Measurements from ENCODE around the gene RNF31.
A peak's percentile ranks its signal among the peaks of the same experiment; 100 is the strongest.
"Not testable (repeated sequence)": the region's sequence is repeated elsewhere in the genome, so short reads cannot be mapped to it uniquely, and the experiment has no call there.

Gene RNF31

GRCh38 chr14:24146978-24147760 lies at the start of gene RNF31:
Gene RNF31 (plus strand): TSS chr14:24147498. CDS start chr14:24147699, 201 bp downstream.
- peak; percentile 99 for DNase-seq (ENCODE audit: low read depth)

- no peak for DNase-seq (ENCODE audit: low read depth)
These were observed 48.9 kb upstream of the RNF31 start for GRCh38 chr14:24098229-24098926.

GRCh38 chr14:24098927-24099813 lies 48.1 kb upstream of the RNF31 start:
- no peak for DNase-seq (ENCODE audit: low read depth)

- DNase-seq (ENCODE audit: low read depth) = no peak
These were observed 46.9 kb upstream of the RNF31 start for GRCh38 chr14:24100197-24100981.

- no peak for DNase-seq (ENCODE audit: low read depth)
These were observed 46.3 kb upstream of the RNF31 start for GRCh38 chr14:24100982-24101494.

GRCh38 chr14:24102357-24103048 lies 44.8 kb upstream of the RNF31 start:
- DNase-seq (ENCODE audit: low read depth) = no peak

GRCh38 chr14:24103451-24103850 lies 43.8 kb upstream of the RNF31 start:
- DNase-seq (ENCODE audit: low read depth) = no peak

- DNase-seq (ENCODE audit: low read depth) = not testable (repeated sequence)
These were observed 41.6 kb upstream of the RNF31 start for GRCh38 chr14:24105609-24106239.

GRCh38 chr14:24106672-24107271 lies 40.5 kb upstream of the RNF31 start:
- DNase-seq (ENCODE audit: low read depth) = no peak

GRCh38 chr14:24108336-24108874 lies 38.9 kb upstream of the RNF31 start:
- DNase-seq (ENCODE audit: low read depth) = no peak

GRCh38 chr14:24110060-24110459 lies 37.2 kb upstream of the RNF31 start:
- DNase-seq (ENCODE audit: low read depth) = no peak

GRCh38 chr14:24110523-24110922 lies 36.8 kb upstream of the RNF31 start:
- no peak for DNase-seq (ENCODE audit: low read depth)

- DNase-seq (ENCODE audit: low read depth) = no peak
These were observed 33.9 kb upstream of the RNF31 start for GRCh38 chr14:24113379-24113800.

GRCh38 chr14:24113801-24114531 lies 33.3 kb upstream of the RNF31 start:
- peak; percentile 92 for DNase-seq (ENCODE audit: low read depth)

- peak; percentile 100 for DNase-seq (ENCODE audit: low read depth)
These were observed 32.5 kb upstream of the RNF31 start, which contains the start of the genes DCAF11 and NRL for GRCh38 chr14:24114532-24115421. Gene DCAF11 (plus strand): TSS chr14:24114777. CDS start chr14:24115595, 818 bp downstream. Gene NRL (minus strand): TSS chr14:24114949. CDS start chr14:24082848, 32,101 bp downstream.

GRCh38 chr14:24115422-24116127 lies 31.7 kb upstream of the RNF31 start:
- DNase-seq (ENCODE audit: low read depth) = no peak
